HG03432 (cell line): ENCODE results near the gene TMEM212.
"Not testable (repeated sequence)": the region's sequence is repeated elsewhere in the genome, so short reads cannot be mapped to it uniquely, and the experiment has no call there.

Source experiments
- ATAC-seq: cut with Tn5 transposase; IDR thresholded peaks from one replicate; pipeline ENCODE4 v1.9.1; 2021; ENCODE audit warnings: mild to moderate bottlenecking, moderate library complexity; ENCODE audit not compliant: unreplicated experiment

The TMEM212 gene

GRCh38 chr3:171812811-171813210 lies 30.3 kb upstream of the TMEM212 start:
- ATAC-seq: no peak

GRCh38 chr3:171813278-171813896 lies 29.8 kb upstream of the TMEM212 start:
- no peak for ATAC-seq

- ATAC-seq: peak; percentile 37
These were observed 29.2 kb upstream of the TMEM212 start for GRCh38 chr3:171813897-171814460.

DNA sequence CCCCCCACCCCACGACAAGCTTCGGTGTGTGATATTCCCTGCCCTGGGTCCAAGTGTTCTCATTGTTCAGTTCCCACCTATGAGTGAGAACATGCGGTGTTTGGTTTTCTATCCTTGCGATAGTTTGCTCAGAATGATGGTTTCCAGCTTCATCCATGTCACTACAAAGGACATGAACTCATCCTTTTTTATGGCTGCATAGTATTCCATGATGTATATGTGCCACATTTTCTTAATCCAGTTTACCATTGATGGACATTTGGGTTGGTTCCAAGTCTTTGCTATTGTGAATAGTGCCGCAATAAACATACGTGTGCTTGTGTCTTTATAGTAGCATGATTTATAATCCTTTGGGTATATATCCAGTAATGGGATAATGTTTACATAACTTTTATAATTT lies 28.5 kb upstream of the TMEM212 start:
- ATAC-seq: not testable (repeated sequence)

DNA sequence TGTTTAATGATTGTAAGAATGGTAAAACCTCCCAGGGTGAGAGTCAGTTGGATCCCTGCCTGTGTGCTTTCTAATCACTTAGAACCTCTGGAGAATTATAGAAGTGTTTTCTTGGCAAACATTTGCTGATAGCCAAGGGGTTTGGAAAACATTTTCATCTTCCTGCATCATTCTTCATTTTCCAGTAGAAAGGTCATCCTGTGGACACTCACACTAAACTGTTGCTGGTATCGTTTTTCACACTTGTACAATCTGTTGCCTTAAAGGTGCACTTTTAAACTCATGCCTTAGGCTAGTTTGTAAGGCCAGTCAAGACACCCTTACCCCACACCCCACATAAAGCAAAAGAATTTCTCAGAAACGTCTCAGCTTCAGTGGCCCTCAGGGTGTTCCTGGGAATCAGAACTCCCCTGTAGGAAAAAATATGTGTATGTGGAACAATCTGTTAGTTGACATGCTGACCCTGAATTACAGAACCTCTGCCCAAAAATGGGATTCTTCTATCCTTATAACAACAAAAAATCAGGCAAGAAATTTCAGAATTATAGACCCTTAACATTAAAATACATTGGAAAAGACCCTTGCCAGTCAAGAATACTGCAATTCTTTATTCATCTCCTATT lies 27.1 kb upstream of the TMEM212 start:
- ATAC-seq: no peak

DNA sequence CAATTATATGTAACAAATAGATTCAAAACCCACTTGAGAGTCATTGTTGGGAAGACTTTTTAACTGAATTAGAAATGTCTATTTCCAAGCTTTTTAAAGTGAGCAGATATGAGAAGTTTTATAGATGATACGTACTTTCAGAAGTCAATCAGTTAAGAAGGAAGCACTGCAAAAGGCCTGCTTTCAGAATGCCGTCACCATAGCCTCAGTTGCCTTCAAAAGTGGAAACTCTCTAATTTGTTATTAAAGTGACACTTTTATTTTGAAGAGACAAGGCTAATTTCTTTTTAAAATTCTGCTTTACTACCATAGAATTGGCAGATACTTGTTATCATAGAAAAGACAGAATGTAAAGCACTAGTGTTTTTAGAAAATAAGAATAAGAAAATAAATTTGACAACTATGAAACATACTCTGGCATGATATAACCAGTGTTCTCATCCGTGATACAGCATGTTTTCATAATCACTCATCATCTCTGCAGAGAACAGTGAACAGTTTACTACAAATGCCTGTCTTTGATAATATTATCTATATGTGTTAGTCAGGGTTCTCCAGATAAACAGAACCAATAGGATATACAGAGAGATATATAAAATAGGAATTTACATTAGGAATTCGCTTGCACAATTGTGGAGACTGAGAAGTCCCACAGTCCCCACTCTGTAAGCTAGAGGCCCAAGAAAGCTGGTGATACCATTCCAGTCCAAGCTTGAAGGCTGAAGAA lies 25.9 kb upstream of the TMEM212 start:
- no peak for ATAC-seq

GRCh38 chr3:171821044-171821443 lies 22.1 kb upstream of the TMEM212 start:
- no peak for ATAC-seq

DNA sequence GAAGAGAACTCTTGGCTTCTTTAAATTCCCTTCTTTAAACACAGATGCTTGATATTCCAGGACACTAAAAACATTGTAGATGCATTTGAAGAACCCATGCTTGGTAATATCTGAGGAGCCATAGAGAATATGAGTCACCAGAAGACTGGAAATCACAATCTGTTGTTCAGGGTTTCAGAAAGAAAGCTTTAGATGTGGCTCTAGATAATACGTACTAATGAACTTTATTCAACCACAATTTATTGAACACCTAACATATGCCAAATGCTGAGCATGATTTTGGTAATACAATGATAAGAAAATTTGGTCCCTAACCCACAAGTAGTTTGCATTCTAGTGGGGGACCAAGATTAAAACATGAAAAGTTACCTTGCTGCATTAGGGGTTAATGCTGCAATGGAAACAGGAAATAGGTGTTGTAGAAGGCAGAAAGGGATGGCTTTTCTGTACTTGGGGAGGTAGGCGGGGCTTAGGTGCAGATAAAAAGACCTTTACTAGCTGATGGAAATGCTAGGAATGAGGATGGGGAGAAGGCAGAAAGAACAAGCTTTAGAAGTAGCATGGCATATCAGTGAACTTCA lies 21.3 kb upstream of the TMEM212 start:
- no peak for ATAC-seq

DNA sequence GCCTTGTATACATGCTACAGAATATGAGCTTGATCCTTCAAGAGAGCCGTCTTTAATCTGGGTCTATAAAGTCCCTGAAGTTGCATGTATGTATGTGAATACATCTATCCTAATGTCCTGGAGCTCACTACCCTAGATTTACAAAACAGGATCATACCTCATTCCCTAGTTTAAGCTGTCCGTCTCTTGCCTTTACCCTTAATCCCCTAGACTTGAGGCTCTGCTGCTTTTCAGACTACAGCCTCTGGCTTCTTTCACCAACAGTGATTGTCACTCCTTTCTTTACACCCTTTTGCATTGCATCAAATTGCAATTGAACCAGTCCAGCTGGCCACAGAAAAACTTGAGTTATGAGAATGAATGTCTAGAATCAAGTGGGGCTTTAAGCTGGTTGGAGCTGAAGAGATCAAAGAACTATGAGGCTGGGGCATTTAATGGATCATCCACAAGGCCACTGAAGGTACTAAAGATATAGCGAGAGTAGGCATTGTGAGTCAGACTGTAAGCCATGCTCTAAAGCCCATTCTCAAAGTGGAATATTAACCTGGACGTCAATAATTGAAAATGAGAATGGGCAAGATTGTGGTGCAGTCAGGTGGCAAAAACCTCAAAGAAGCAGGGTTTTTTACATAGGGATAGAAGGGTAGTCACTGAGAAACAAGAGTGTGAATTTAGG lies 20.6 kb upstream of the TMEM212 start:
- peak; percentile 79 for ATAC-seq

DNA sequence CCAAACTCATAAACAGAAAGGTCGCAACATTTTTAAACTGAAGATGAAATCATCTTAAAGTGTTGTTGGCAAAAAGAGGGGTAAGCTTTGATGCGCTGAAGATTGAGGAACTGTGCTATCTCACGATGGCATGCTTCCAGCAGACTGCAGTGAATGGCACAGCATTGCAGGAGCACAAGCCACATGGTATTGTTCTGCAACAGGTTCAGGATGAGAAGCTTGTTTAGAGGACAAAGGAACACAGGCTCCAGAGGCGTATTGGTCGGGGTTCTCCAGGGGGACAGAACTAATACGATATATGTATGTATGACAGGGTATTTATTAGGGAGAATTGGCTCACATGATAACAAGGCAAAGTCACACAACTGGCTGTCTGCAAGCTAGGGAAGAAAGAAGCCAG lies 19.0 kb upstream of the TMEM212 start:
- no peak for ATAC-seq

GRCh38 chr3:171824824-171825221 lies 18.3 kb upstream of the TMEM212 start:
- ATAC-seq: no peak

GRCh38 chr3:171825222-171825828 lies 17.8 kb upstream of the TMEM212 start:
- no peak for ATAC-seq

- no peak for ATAC-seq
These were observed 15.8 kb upstream of the TMEM212 start for GRCh38 chr3:171827385-171827784.

DNA sequence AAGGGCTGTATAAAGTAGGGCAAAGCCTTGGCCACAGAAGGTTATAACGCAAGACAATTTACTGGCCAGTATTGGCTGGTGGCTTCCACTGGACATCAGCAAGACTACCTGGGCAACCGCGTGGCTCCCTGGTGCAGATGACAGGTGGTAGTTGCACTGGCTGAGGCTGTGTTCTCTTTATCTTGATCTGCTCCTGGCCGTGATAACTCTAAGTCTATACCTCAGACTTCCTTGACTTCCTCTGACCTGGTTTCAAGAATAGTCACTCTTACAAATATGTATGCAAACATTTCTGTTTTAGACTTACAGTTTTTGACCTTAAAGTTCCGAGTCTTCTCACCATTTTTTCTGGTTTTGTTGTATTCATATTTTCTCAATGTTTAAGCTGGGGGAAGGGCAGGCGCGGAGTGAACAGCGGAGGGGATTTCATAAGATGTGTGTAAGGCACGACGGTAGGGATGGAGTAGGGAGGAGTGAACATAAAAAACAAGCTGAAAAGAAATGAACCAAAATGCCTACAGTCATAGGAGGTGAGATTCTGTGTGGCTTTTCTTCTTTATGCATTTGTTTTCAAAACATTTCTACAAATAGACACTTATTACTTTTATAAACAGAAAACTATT lies 15.2 kb upstream of the TMEM212 start:
- ATAC-seq: no peak

DNA sequence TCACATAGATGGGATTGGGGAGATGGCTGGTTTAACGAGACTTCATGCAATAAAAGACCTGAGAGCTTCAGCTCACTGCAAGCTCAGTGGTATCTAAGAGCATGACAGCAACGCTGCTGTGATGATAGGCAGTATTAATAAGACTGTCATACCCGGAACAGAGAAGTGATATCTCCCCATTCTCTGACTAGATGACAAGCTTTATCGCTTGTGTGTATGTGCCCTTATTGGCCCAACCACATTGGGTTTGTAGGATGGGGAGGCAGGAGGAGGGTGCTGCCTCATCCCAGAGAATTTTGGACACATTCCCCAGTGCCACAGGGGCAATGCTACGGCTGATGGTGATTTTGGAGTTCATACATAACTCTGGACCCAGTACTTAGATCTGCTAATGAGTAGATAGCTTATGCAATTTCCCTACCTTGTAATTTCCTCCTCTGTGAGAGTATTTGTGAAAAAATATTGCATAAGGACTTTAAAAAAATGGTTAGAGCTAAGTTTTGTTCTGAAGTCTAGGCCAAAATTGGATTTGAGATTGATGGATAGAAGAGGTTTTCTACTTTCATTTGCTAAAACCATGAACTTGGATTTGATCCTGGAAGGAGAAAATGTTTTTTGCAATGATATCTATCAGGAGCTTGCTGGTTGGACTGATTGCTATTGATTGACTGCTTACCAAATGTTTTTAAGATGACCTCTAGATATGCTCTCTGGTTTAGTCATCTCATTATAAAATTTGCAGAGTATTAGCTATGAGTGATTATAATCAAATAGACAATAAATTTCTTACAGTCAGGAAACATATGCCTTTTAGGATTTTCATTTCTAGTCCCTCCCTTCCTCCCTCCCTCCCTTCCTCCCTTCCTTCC lies 14.0 kb upstream of the TMEM212 start:
- no peak for ATAC-seq

DNA sequence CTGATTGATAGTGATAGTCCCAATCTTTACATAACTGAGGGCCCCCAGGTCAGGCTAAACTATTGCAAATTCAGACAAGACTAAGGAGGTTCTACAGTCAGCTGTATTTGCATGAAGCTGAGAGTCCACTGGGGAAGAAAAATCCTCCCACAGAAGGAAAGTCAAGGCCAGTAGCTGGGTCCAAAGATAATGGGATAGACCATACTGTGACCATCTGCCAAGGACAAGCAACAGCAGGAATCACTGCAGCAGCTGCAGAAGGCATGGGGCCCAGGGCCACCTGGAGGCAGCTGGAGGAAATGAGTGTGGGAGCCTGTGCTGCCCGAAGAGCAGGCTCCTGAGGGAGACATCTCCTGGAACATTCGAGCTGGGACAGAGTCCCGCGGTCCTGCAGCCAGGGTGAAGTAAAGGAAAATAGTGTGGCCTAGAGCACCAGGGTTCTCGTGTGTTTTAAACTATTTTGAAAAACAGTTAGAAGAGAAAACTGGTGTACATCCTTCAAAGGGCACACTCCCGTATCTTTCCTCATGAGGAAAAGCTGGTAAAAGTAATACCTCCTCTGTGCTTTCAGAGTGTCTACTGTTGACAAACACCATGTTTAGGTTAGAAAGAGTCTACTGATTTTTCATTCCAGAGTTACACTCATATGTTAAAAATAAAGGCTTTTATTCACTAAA lies 13.2 kb upstream of the TMEM212 start:
- peak; percentile 77 for ATAC-seq

GRCh38 chr3:171830518-171830875 lies 12.7 kb upstream of the TMEM212 start:
- ATAC-seq: no peak

DNA sequence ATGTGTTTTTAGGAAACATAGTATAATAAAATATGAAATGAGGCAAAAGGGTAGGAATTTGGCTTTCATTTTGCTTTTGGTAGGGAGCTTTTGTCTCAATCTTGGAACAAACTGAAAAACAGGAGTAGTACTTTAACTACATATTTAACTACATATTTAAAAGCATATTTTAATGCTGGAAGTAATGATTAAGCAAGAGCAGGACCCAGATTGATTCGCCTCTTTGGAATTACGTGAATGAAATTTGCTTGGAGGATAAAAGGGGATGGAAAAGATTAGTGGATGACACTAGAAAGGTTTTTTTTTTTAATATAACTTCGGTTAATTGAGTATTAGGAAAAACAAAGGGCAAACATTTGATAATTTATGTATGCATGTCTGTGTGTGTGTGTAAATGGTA lies 11.2 kb upstream of the TMEM212 start:
- ATAC-seq: no peak

DNA sequence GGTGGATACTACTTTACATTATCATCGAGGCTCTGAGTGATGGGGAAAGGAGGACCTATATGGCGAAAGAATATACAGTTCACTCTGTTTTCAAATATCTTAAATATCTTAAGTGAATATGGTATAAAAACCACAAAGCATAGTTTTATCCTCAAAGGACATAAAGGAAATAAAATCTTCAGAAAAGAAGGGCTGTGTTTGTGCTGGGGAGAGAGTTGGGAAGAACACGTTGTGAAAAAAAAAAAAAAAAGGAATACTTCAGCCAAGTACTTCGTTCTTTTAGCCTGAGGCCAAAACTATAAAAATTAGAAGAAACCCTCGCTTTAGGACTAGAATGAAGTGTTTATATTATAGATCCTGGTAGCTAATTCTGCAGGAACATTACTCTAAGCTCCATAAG lies 10.2 kb upstream of the TMEM212 start:
- no peak for ATAC-seq
